HG03108 (cell line): ENCODE results near the gene ITPR1.

Experiments used
- ATAC-seq: cut with Tn5 transposase; IDR thresholded peaks from one replicate; pipeline ENCODE4 v1.9.1; 2021; ENCODE audit warnings: moderate library complexity; ENCODE audit not compliant: unreplicated experiment

ITPR1 gene

DNA sequence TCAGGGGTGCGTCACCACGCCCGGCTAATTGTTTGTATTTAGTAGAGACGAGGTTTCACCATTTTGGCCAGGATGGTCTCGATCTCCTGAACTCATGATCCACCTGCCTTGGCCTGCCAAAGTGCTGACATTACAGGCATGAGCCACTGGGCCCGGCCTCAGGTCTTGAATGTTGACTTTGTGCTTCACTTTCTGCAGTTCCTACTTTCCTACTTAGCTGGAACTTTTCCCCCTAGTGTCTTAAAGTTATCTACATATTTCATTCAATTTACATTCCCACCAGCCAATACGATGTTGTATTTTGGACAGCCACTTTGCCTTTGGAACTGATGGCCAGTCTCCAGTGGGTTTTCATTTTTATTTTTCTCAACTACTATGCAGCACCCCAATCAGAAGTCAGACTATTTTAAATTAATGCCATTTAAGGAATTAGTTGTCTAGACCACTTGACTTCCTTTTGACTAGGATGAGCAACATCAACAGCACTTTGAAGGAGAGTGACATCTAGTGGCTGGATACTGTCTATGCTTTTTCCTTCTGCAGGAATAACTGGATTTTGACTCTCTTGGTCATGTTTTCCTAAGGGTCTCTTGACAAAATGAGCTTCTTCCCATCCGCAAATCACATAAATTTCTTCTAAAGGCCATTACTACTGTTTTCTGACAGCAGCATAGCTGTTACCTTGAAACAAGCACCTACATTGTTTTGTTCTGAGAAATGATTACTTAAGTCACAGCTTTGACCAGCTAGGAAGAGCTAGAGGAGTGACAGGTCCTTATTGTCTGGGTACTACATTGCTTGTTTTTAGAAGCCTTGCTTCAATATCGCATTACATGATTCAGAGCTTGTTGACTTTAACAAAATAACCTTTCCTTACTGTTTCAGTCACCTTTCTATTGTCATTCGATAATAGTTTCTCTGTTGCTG lies 140.2 kb downstream of the ITPR1 start:
- ATAC-seq = peak; percentile 72

DNA sequence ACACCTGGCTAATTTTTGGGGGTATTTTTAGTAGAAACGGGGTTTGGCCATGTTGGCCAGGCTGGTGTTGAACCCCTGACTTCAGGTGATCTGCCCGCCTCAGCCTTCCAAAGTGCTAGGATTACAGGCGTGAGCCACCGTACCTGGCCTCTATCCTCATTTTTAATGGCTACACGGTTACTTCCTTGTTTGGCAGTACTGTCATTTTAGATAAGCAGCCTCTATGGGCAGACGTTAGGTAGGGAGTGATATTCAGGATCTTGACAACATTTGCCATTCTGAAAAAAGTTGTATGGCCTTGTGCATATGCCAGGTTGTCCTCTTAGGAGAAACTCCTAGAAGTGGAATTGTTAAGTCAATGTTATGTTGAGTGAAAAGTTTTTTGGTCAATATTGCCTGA lies 141.7 kb downstream of the ITPR1 start:
- no peak for ATAC-seq

- no peak for ATAC-seq
Observed at GRCh38 chr3:4637265-4637664, 144.1 kb downstream of the ITPR1 start.

GRCh38 chr3:4641863-4642563 lies 148.9 kb downstream of the ITPR1 start:
- ATAC-seq = no peak

GRCh38 chr3:4642611-4643010 lies 149.5 kb downstream of the ITPR1 start:
- ATAC-seq = no peak

GRCh38 chr3:4643904-4644547 lies 150.9 kb downstream of the ITPR1 start:
- no peak for ATAC-seq

- ATAC-seq = no peak
Observed at GRCh38 chr3:4644951-4645350, 151.8 kb downstream of the ITPR1 start.

GRCh38 chr3:4645468-4645867 lies 152.3 kb downstream of the ITPR1 start:
- ATAC-seq = no peak

DNA sequence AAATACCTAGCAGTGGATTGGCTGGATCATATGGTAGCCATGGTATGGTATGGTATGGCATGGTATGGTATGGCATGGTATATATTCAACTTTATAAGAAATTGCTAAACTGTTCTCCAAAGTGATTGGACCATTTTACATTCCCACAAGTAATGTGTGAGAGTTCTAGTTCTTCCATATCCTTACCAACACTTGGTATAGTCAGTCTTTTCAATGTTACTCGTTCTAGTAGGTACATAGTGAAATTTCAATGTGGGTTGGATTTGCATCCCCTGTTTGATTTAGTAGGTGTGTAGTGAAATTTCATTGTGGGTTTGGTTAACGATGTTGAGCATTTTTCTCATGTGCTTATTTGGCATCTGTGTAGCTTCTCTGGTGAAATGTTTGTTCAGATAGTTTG lies 154.3 kb downstream of the ITPR1 start:
- no peak for ATAC-seq

GRCh38 chr3:4655145-4656045 lies 162.2 kb downstream of the ITPR1 start:
- ATAC-seq = no peak

DNA sequence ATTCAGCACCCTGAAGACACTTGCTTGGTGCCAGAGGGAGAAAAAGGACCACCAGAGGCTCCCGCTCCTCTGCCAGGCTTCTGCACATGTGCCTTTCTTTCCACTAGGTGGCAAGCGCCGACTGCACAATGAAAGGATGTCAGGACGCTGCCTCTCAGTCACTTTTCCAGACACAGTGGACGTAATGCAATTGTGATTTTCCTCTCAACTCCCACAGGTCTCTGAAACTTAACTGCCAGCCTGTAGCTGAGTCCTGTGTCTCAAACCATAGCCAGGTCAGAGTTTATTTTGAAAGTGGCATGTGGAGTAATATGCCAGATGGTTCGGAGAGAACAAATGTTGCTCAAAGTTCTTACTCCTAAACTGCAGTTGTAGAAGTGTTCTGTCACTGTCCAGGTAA lies 162.9 kb downstream of the ITPR1 start:
- no peak for ATAC-seq

DNA sequence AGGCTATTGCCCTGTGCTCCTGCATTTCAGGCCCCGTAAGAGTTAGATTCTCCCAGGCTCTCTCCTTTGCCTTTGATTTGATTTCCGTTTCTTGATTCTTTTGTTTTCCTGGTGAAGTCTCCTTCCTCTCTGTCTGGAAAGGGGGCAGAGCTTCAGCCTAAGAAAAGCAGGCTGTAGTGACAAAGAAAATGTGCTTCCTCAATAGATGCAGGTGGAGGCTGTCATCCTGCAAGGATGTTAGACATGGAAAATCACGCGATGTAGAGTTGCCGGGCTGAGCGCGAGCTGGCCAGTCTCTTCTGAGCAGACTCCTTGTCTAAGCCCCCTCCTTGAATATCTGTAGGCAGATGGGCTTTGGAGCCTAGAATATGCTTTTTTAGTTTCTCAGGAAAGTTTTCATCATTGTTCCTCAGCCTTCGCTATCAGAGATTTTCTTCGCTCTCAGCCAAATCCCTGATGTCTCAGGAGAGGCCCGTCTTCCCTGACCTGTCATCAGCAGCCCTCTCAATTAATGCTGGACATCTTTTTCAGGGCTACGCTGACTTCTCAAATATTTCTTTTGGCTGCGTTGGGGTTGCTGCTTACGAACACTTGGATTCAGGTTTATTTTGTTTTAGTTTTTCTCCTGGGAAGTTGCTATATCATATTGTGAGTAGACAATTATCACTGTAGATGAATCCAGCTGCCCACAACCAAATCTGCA lies 163.6 kb downstream of the ITPR1 start:
- ATAC-seq = no peak

DNA sequence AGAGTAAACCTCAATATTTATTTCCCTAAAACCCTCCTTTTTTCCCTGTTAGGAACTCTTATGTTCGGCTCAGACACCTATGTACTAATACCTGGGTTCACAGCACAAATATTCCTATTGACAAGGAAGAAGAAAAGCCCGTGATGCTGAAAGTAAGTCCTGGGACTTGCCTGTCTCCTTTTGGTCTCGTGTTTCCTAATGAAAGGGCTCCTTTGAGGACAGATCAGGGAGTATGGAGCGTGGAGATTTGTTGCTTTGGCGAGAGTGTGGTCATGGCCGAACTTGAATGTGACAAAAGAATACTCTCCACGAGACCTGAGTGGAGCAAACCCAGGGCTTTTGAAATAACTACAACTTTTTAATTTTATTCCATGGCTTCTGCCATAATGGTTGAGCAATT lies 167.8 kb downstream of the ITPR1 start:
- ATAC-seq = no peak

GRCh38 chr3:4664412-4664811 lies 171.3 kb downstream of the ITPR1 start:
- ATAC-seq = no peak

GRCh38 chr3:4665197-4665596 lies 172.0 kb downstream of the ITPR1 start:
- no peak for ATAC-seq

GRCh38 chr3:4666071-4666470 lies 172.9 kb downstream of the ITPR1 start:
- ATAC-seq = no peak

- no peak for ATAC-seq
Observed at GRCh38 chr3:4670352-4670751, 177.2 kb downstream of the ITPR1 start.

DNA sequence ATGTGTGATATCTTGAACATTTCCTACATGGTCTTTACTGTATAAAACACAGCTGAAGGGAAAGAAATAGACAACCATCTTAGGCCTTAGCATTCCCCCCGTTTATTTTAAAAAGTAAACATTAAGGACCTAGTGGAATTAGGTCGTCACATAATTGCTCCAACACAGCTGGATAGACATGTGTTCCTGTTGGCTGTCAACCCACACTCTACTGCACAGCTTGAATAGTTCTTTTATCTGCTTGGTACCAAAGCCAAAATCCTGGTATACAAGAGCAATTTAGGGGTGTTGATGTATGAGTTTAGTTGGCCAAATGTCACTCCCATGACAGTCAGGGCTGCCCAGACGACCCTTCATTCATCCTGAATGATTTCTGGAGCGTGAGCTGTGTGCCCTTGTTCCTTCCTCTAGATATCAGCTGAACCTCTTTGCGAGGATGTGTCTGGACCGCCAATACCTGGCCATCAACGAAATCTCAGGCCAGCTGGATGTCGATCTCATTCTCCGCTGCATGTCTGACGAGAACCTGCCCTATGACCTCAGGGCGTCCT lies 179.7 kb downstream of the ITPR1 start:
- no peak for ATAC-seq

DNA sequence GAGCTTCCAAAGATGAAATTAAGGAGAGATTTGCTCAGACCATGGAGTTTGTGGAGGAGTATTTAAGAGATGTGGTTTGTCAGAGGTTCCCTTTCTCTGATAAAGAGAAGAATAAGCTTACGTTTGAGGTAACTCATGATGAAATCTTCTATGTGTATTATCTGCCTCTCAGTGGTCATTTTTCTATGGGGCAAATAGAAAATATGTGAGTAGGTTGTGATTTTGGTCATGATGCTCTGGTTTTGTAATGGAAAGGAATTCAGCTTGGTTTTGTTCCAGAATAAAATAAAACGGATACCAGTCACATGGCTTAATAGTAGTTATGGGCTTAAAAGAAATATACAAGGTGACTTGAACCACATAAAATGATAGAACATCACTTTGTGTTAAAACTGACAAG lies 181.1 kb downstream of the ITPR1 start:
- no peak for ATAC-seq

- ATAC-seq = no peak
Observed at GRCh38 chr3:4675704-4676103, 182.6 kb downstream of the ITPR1 start.
